HepG2 (cell line): ENCODE results near the gene SDHD. TPM values are rescaled to one million over a fixed set of nuclear protein-coding genes. Genes with fewer than 3 reads are reported as not detected.

Source experiments
- ATAC-seq: fragments of 200-7000 bp; cut with Tn5 transposase; 3 replicates; pipeline ENCODE4 v1.9.1; 2020; ENCODE audit warnings: mild to moderate bottlenecking, moderate library complexity
- BruUV-seq: library from RNA; stranded (reverse); fragments of 400-500 nt; replicated peaks from 2 replicates; lab custom pipeline; 2021; lab: Mats Ljungman, UMichigan
- CTCF ChIA-PET: fragments of 300-600 bp; formaldehyde crosslinking; extraction: SDS; loops from one replicate; lab custom pipeline; 2021; ENCODE audit warnings: low total read pairs, inconsistent platforms, low intra/inter-chr PET ratio; lab: Yijun Ruan, JAX
- POLR2A ChIA-PET: fragments of 350-600 bp; sonication (Branson Sonifier 250); formaldehyde crosslinking; loops from one replicate; lab custom pipeline; 2020; ENCODE audit warnings: antibody characterized with exemption, inconsistent platforms; lab: Yijun Ruan, JAX
- DNase-seq: peaks from one replicate; pipeline ENCODE4 v3.0.0-alpha.2; 2015; ENCODE audit warnings: low spot score
- FAIRE-seq: peaks from 3 replicates; lab custom pipeline; 2011; peaks lifted over from hg19 to GRCh38; lab: Jason Lieb, UNC
- H2AFZ ChIP-seq: one replicate; pipeline ENCODE4 v1.6.1; 2011; ENCODE audit warnings: low read length, inconsistent platforms
- H3K27ac ChIP-seq: fragments of 300-600 bp; 3 replicates; pipeline ENCODE4 v1.8.0; 2011; ENCODE audit warnings: mixed run types, mild to moderate bottlenecking, mixed read lengths, low read length, inconsistent platforms; ENCODE audit not compliant: insufficient read depth; ENCODE audit errors: extremely low read length
- H3K27me3 ChIP-seq, 2 experiments: fragments of 200-600 bp in 1 of 2; 2 replicates in 1 of 2; 3 replicates in 1 of 2; pipeline versions ENCODE4 v1.6.0 to v1.8.0; 2011; ENCODE audit warnings: low read length in 2 of 2, mild to moderate bottlenecking in 2 of 2, moderate library complexity in 2 of 2, inconsistent platforms in 1 of 2; ENCODE audit not compliant: insufficient read depth in 2 of 2, control insufficient read depth in 1 of 2
- H3K36me3 ChIP-seq, 2 experiments: fragments of 200-600 bp in 1 of 2; replicated peaks in 1 of 2; 2 replicates in 1 of 2; 3 replicates in 1 of 2; pipeline versions ENCODE4 v1.5.1 to v1.8.0; 2011; ENCODE audit warnings: low read length in 2 of 2, inconsistent platforms in 1 of 2; ENCODE audit not compliant: insufficient read depth in 2 of 2, control insufficient read depth in 1 of 2
- H3K4me1 ChIP-seq: 2 replicates; pipeline ENCODE4 v1.5.1; 2012; ENCODE audit warnings: low read length, inconsistent platforms; ENCODE audit not compliant: insufficient read depth
- H3K4me2 ChIP-seq: 2 replicates; pipeline ENCODE4 v1.6.0; 2011; ENCODE audit warnings: low read depth, low read length, inconsistent platforms
- H3K4me3 ChIP-seq, 3 experiments: fragments of 200-600 bp in 1 of 3; sonication (generic), shearing (Covaris generic) in 1 of 3; replicated peaks in 1 of 3; 2 replicates each; pipeline ENCODE4 v1.5.1; 2011 to 2016; ENCODE audit warnings: low read length in 3 of 3, inconsistent platforms in 2 of 3, low read depth in 2 of 3, mild to moderate bottlenecking in 2 of 3, control low read depth in 1 of 3, mixed read lengths in 1 of 3; ENCODE audit not compliant: insufficient read depth in 1 of 3
- H3K79me2 ChIP-seq: one replicate; pipeline ENCODE4 v1.6.1; 2011; ENCODE audit warnings: low read length, inconsistent platforms; ENCODE audit not compliant: insufficient read depth
- H3K9ac ChIP-seq: 2 replicates; pipeline ENCODE4 v1.6.0; 2011; ENCODE audit warnings: mild to moderate bottlenecking, low read depth, low read length, inconsistent platforms; ENCODE audit not compliant: insufficient read depth
- H3K9me3 ChIP-seq: 2 replicates; pipeline ENCODE4 v1.5.1; 2012; ENCODE audit warnings: mild to moderate bottlenecking, low read length
- H4K20me1 ChIP-seq: 2 replicates; pipeline ENCODE4 v1.6.0; 2011; ENCODE audit warnings: inconsistent platforms, mild to moderate bottlenecking, low read length, moderate library complexity; ENCODE audit not compliant: insufficient read depth
- GMEB2 ChIP-seq: IDR thresholded peaks from 2 replicates; pipeline ENCODE4 v1.6.1; 2016; ENCODE audit warnings: missing biosample characterization, missing genetic modification reagents, low read depth
- IRF1 ChIP-seq: sonication (generic); formaldehyde crosslinking; IDR thresholded peaks from 2 replicates; pipeline ENCODE4 v1.4.0; 2020; ENCODE audit warnings: low read depth, mild to moderate bottlenecking, missing genetic modification reagents
- MEF2D ChIP-seq: sonication (generic); formaldehyde crosslinking; IDR thresholded peaks from 2 replicates; pipeline ENCODE4 v1.5.1; 2020; ENCODE audit warnings: mild to moderate bottlenecking, missing genetic modification reagents
- MLX ChIP-seq: IDR thresholded peaks from 2 replicates; pipeline ENCODE4 v1.6.1; 2016
- RFXAP ChIP-seq: sonication (generic); formaldehyde crosslinking; IDR thresholded peaks from 2 replicates; pipeline ENCODE4 v1.4.0; 2020; ENCODE audit warnings: missing genetic modification reagents, borderline replicate concordance
- SIX1 ChIP-seq: sonication (generic); formaldehyde crosslinking; IDR thresholded peaks from 2 replicates; pipeline ENCODE4 v1.4.0; 2020; ENCODE audit warnings: missing genetic modification reagents, borderline replicate concordance
- SMAD9 ChIP-seq: sonication (generic); formaldehyde crosslinking; IDR thresholded peaks from 2 replicates; pipeline ENCODE4 v1.5.1; 2020; ENCODE audit warnings: mild to moderate bottlenecking, missing genetic modification reagents
- ZBTB14 ChIP-seq: sonication (generic); formaldehyde crosslinking; IDR thresholded peaks from 2 replicates; pipeline ENCODE4 v1.4.0; 2020; ENCODE audit warnings: missing genetic modification reagents
- ZBTB3 ChIP-seq: sonication (generic); formaldehyde crosslinking; IDR thresholded peaks from 2 replicates; pipeline ENCODE4 v1.4.0; 2020; ENCODE audit warnings: low read depth, mild to moderate bottlenecking, moderate library complexity, missing genetic modification reagents, borderline replicate concordance
- ZBTB38 ChIP-seq: sonication (generic); formaldehyde crosslinking; IDR thresholded peaks from 2 replicates; pipeline ENCODE4 v1.5.1; 2020; ENCODE audit warnings: mild to moderate bottlenecking, missing genetic modification reagents
- ZNF20 ChIP-seq: sonication (generic); formaldehyde crosslinking; IDR thresholded peaks from 2 replicates; pipeline ENCODE4 v1.4.0; 2020; ENCODE audit warnings: mild to moderate bottlenecking, moderate library complexity, missing genetic modification reagents
- ZNF207 ChIP-seq: fragments of 450-650 bp; IDR thresholded peaks from 2 replicates; pipeline ENCODE4 v1.6.1; 2016; ENCODE audit warnings: antibody characterized with exemption, borderline replicate concordance
- ZNF251 ChIP-seq: sonication (generic); formaldehyde crosslinking; IDR thresholded peaks from 2 replicates; pipeline ENCODE4 v1.9.0; 2021; ENCODE audit warnings: mild to moderate bottlenecking, missing genetic modification reagents
- ZNF264 ChIP-seq: sonication (generic); formaldehyde crosslinking; IDR thresholded peaks from 2 replicates; pipeline ENCODE4 v1.4.0; 2020; ENCODE audit warnings: missing genetic modification reagents
- ZNF501 ChIP-seq: sonication (generic); formaldehyde crosslinking; IDR thresholded peaks from 2 replicates; pipeline ENCODE4 v1.5.1; 2020; ENCODE audit warnings: mild to moderate bottlenecking, moderate library complexity, missing genetic modification reagents
- ZNF558 ChIP-seq: sonication (generic); formaldehyde crosslinking; IDR thresholded peaks from 2 replicates; pipeline ENCODE4 v1.9.0; 2022; ENCODE audit warnings: mild to moderate bottlenecking, missing genetic modification reagents, borderline replicate concordance
- ZNF563 ChIP-seq: sonication (generic); formaldehyde crosslinking; IDR thresholded peaks from 2 replicates; pipeline ENCODE4 v1.8.0; 2022; ENCODE audit warnings: mild to moderate bottlenecking, moderate library complexity, missing genetic modification reagents
- ZNF569 ChIP-seq: sonication (generic); formaldehyde crosslinking; IDR thresholded peaks from 2 replicates; pipeline ENCODE4 v1.5.0; 2020; ENCODE audit warnings: mild to moderate bottlenecking, missing genetic modification reagents, moderate library complexity, borderline replicate concordance
- in situ Hi-C: cut with HindIII; loops from 2 replicates; pipeline ENCODE4 v1.10.0; 2017; ENCODE audit warnings: low pct_unique_long_range_greater_than_20kb; ENCODE audit not compliant: extremely low pct_ligation_motif_present
- intact Hi-C: fragments of 100-400 bp; cut with micrococcal nuclease; formaldehyde crosslinking; loops from one replicate; pipeline ENCODE4 v1.10.0; 2022; ENCODE audit not compliant: unreplicated experiment
- polyA plus RNA-seq, 8 experiments: library from polyadenylated mRNA; depleted of rRNA in 3 of 8; stranded (reverse) in 7 of 8; unstranded in 1 of 8; fragments of >200 nt; fragmentation: Illumina TruSeq in 4 of 8; extraction: Trizol in 4 of 8; gene quantifications; 2 replicates each; pipeline versions ENCODE4 v1.2.1 to v1.2.3, GENCODE V29; 2011 to 2016; ENCODE audit warnings: low read depth in 4 of 8, missing spikeins in 1 of 8, mixed read lengths in 1 of 8; ENCODE audit not compliant: insufficient read depth in 1 of 8
- total RNA-seq, 5 experiments: library from RNA; depleted of rRNA; stranded (reverse); fragments of >200 nt; fragmentation: Illumina TruSeq; extraction: Trizol; gene quantifications; 2 replicates each; pipeline ENCODE4 v1.2.3, GENCODE V29; 2016; ENCODE audit warnings: low read depth in 1 of 5

SDHD gene
- total and polyA plus RNA-seq, 2 of the 13 experiments (the other 11 are each of a cell fraction or from before 2014, with no cell fraction given) = 117 to 123 TPM

- TF ChIP-seq SMAD9 (CRISPR knock-in tag) (no peak; the same call in none of the 2 replicates), SIX1 (CRISPR knock-in tag) (no peak), ZNF20 (CRISPR knock-in tag) (no peak), GMEB2 (CRISPR knock-in tag) (no peak; the same call in 1 of the 2 replicates), ZBTB38 (CRISPR knock-in tag) (peak; percentile 75; the same call in 1 of the 2 replicates), ZNF264 (CRISPR knock-in tag) (no peak), ZNF207 (no peak), ZNF501 (CRISPR knock-in tag) (peak; percentile 75), ZNF251 (0 out of 2 replicates have a peak, but pooled peaks have one; percentile 54)
These were observed at the start of gene SDHD, which contains the start of gene TIMM8B (continued) for GRCh38 chr11:112086422-112087191.

- DNase-seq = no peak
- H3K36me3 ChIP-seq = peaks cover 8 to 58% of the 10 kb centered on the region in 2 experiments; a peak in 4 of 5 replicates
- H3K27ac ChIP-seq = no peak overlapping the region
- no peak for ATAC-seq
- no peaks in the 10 kb centered on the region for H4K20me1 ChIP-seq
- in situ Hi-C loops = no loop called here
- no peaks in the 10 kb centered on the region for H3K4me1 ChIP-seq
- no peaks in the 10 kb centered on the region for H3K9me3 ChIP-seq
- BruUV-seq = no TSS peak
- H3K79me2 ChIP-seq = no peaks in the 10 kb centered on the region
- no peak overlapping the region for H2AFZ ChIP-seq
- ChIA-PET POLR2A (interaction anchor here (2.2 kb wide), 1 partner anchor 32 kb away, joined by 6 read pairs; no protein-coding TSS in a partner anchor), CTCF (no interaction called here)
- no peaks in the 10 kb centered on the region for H3K27me3 ChIP-seq
- no peak for FAIRE-seq
- intact Hi-C loops = no loop called here
- H3K4me3 ChIP-seq = no peak overlapping the region
- H3K4me2 ChIP-seq = no peak overlapping the region
- H3K9ac ChIP-seq = no peak overlapping the region
- TF ChIP-seq MEF2D (CRISPR knock-in tag) (no peak), ZNF569 (CRISPR knock-in tag) (no peak), ZNF563 (no peak), ZBTB3 (no peak), ZNF558 (CRISPR knock-in tag) (no peak), MLX (CRISPR knock-in tag) (no peak), ZBTB14 (CRISPR knock-in tag) (no peak), RFXAP (CRISPR knock-in tag) (no peak), IRF1 (CRISPR knock-in tag) (no peak)
These were observed 49.1 kb upstream of the SDHD start for GRCh38 chr11:112037527-112037926.
